CD1c-positive myeloid dendritic cell (primary cell): Measurements from ENCODE around the gene VAMP1.
"Not testable (repeated sequence)": the region's sequence is repeated elsewhere in the genome, so short reads cannot be mapped to it uniquely, and the experiment has no call there.

Source experiments
- DNase-seq: peaks from one replicate; pipeline ENCODE4 v3.0.0-alpha.2; 2016; ENCODE audit errors: extremely low spot score

The VAMP1 gene

GRCh38 chr12:6470375-6471163 lies at the start of gene VAMP1:
Gene VAMP1 (minus strand): TSS chr12:6470677. CDS start chr12:6470531, 146 bp downstream.
- peak; percentile 97 for DNase-seq

- DNase-seq: no peak
These were observed 49.7 kb upstream of the VAMP1 start for GRCh38 chr12:6520186-6520585.

- no peak for DNase-seq
These were observed 37.6 kb upstream of the VAMP1 start for GRCh38 chr12:6508087-6508486.

GRCh38 chr12:6507102-6507998 lies 36.9 kb upstream of the VAMP1 start:
- DNase-seq: no peak

GRCh38 chr12:6500466-6500865 lies 30.0 kb upstream of the VAMP1 start:
- DNase-seq: no peak

- DNase-seq: not testable (repeated sequence)
These were observed 26.8 kb upstream of the VAMP1 start for GRCh38 chr12:6497291-6497690.

- DNase-seq: no peak
These were observed 24.5 kb upstream of the VAMP1 start for GRCh38 chr12:6494968-6495367.

- no peak for DNase-seq
These were observed 23.8 kb upstream of the VAMP1 start for GRCh38 chr12:6494258-6494743.

- peak; percentile 98 for DNase-seq
These were observed 23.2 kb upstream of the VAMP1 start, which contains the start of gene NCAPD2 for GRCh38 chr12:6493497-6494257. Gene NCAPD2 (plus strand): TSS chr12:6494102. CDS start chr12:6495099, 997 bp downstream.

- DNase-seq: peak; percentile 97
These were observed 22.5 kb upstream of the VAMP1 start, which contains the start of gene MRPL51 for GRCh38 chr12:6492838-6493496. Gene MRPL51 (minus strand): TSS chr12:6493262. CDS start chr12:6493136, 126 bp downstream.

GRCh38 chr12:6490673-6491072 lies 20.2 kb upstream of the VAMP1 start:
- not testable (repeated sequence) for DNase-seq

- DNase-seq: no peak
These were observed 19.0 kb upstream of the VAMP1 start for GRCh38 chr12:6489449-6489848.

- no peak for DNase-seq
These were observed 17.8 kb upstream of the VAMP1 start for GRCh38 chr12:6488240-6488639.

GRCh38 chr12:6478416-6478815 lies 7.9 kb upstream of the VAMP1 start:
- no peak for DNase-seq

GRCh38 chr12:6477601-6478377 lies 7.3 kb upstream of the VAMP1 start:
- DNase-seq: not testable (repeated sequence)

GRCh38 chr12:6476489-6476888 lies 6.0 kb upstream of the VAMP1 start:
- DNase-seq: no peak

- DNase-seq: not testable (repeated sequence)
These were observed 4.9 kb upstream of the VAMP1 start for GRCh38 chr12:6475233-6475975.

GRCh38 chr12:6472491-6472890 lies 2.0 kb upstream of the VAMP1 start:
- DNase-seq: no peak

- DNase-seq: peak; percentile 41
These were observed 1.5 kb upstream of the VAMP1 start for GRCh38 chr12:6471989-6472360.
